ENCODE data around the gene SLX4IP.

- no peak for TF ChIP-seq FOS (IDR thresholded peaks at IDR 0.05; ENCODE audit: borderline replicate concordance, insufficient read depth, low read length)
- TF ChIP-seq CTCF (IDR thresholded peaks at IDR 0.05; ENCODE audit: extremely low read depth in 1 of 2, insufficient read depth in 1 of 2, low read depth in 1 of 2, low read length in 2 of 2): no peak
- TF ChIP-seq POLR2A (IDR thresholded peaks at IDR 0.05; ENCODE audit: low read depth, low read length): no peak
- TF ChIP-seq MAX (IDR thresholded peaks at IDR 0.05; ENCODE audit: insufficient read depth, insufficient read length): no peak
- no peak for TF ChIP-seq EZH2 (IDR thresholded peaks at IDR 0.05; ENCODE audit: borderline replicate concordance, low read depth, low read length, severe bottlenecking)
- no peak for TF ChIP-seq POLR2AphosphoS5 (IDR thresholded peaks at IDR 0.05; ENCODE audit: insufficient read depth, low read depth, low read length)
- no peak for TF ChIP-seq GATA2 (IDR thresholded peaks at IDR 0.05; ENCODE audit: insufficient read depth, insufficient read length, low read depth, low read length)
These were observed 198.6 kb downstream of the SLX4IP start for GRCh38 chr20:10633718-10634117.
